ENCODE results near the gene ODF2L.
"Not testable (repeated sequence)": the region's sequence is repeated elsewhere in the genome, so short reads cannot be mapped to it uniquely, and the experiment has no call there.

ODF2L gene

DNA sequence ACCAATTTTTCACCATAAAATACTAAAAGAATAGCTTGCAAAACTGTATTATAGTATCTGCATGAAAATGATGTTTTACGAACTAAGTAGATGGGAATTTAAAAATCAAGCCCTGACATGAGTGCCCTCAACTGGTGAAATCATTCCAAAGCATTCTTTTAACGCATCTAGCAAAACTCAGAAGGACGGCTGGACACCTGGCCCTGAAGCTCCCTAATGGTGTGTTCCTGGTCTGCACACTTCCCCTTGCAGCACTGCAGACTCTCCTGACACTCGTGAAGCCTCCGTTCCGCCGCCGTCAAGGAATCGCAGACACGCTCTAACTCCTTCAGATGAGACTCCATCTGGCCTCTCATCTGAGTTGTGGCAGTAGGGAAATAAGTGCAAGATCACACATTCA is 39.9 kb downstream of the ODF2L start:
- Histone ChIP-seq H3K4me1 (ENCODE audit: control insufficient read depth, insufficient read depth, low read length) (no peaks in the 10 kb centered on the region), H3K9me3 (ENCODE audit: control insufficient read depth, insufficient read depth, low read depth, low read length) (no peaks in the 10 kb centered on the region), H3K27ac (ENCODE audit: extremely low read depth, low read depth, low read length) (no peak overlapping the region), H3K4me3 (ENCODE audit: low read depth, low read length) (no peak overlapping the region), H3K36me3 (ENCODE audit: control insufficient read depth in 2 of 2, insufficient read depth in 1 of 2, low read length in 2 of 2) (peaks cover 11 to 39% of the 10 kb centered on the region in 2 experiments; a peak in 2 of 3 replicates)
- CTCF ChIA-PET: interaction anchor here (0.6 kb wide), 1 partner anchor 508 kb away, joined by 3 read pairs; no protein-coding TSS in a partner anchor
- POLR2A ChIA-PET: no interaction called here
- TF ChIP-seq ZNF266 (tag by site-specific recombination; IDR thresholded peaks at IDR 0.05; ENCODE audit: low read depth): no peak
- TF ChIP-seq ZNF654 (tag by site-specific recombination; IDR thresholded peaks at IDR 0.05; ENCODE audit: low read depth): peak; percentile 17; the same call in 1 of the 2 replicates

DNA sequence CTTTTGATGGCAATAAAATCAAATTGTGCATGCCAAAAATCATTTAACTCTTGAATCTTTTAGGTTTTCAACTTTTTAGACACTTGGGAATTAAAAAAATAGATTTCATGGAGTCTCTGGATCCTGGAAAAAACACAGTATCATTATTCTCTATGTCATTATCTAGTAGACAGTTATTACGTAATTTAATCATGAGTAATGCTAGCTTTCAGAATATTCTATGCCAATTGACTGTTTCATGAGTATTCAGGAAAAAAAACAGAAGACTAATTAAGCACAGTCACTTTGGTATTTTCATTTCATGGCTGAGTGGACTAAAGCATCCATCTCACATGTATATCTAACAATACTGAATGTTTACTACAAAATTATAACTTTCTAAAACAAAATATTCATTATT is 44.0 kb downstream of the ODF2L start:
- TF ChIP-seq, protein P1, sequence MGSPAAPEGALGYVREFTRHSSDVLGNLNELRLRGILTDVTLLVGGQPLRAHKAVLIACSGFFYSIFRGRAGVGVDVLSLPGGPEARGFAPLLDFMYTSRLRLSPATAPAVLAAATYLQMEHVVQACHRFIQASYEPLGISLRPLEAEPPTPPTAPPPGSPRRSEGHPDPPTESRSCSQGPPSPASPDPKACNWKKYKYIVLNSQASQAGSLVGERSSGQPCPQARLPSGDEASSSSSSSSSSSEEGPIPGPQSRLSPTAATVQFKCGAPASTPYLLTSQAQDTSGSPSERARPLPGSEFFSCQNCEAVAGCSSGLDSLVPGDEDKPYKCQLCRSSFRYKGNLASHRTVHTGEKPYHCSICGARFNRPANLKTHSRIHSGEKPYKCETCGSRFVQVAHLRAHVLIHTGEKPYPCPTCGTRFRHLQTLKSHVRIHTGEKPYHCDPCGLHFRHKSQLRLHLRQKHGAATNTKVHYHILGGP (tag by site-specific recombination; IDR thresholded peaks at IDR 0.05): no peak
- no peak for TF ChIP-seq ZNF169 (tag by site-specific recombination; IDR thresholded peaks at IDR 0.05)
- no peak for TF ChIP-seq ZBTB8A (tag by site-specific recombination; IDR thresholded peaks at IDR 0.05)
- TF ChIP-seq, protein P2, sequence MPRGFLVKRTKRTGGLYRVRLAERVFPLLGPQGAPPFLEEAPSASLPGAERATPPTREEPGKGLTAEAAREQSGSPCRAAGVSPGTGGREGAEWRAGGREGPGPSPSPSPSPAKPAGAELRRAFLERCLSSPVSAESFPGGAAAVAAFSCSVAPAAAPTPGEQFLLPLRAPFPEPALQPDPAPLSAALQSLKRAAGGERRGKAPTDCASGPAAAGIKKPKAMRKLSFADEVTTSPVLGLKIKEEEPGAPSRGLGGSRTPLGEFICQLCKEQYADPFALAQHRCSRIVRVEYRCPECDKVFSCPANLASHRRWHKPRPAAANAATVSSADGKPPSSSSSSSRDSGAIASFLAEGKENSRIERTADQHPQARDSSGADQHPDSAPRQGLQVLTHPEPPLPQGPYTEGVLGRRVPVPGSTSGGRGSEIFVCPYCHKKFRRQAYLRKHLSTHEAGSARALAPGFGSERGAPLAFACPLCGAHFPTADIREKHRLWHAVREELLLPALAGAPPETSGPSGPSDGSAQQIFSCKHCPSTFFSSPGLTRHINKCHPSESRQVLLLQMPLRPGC (tag by site-specific recombination; IDR thresholded peaks at IDR 0.05): no peak
- no peak for TF ChIP-seq ZNF184 (tag by site-specific recombination; IDR thresholded peaks at IDR 0.05)
- TF ChIP-seq, protein P3, sequence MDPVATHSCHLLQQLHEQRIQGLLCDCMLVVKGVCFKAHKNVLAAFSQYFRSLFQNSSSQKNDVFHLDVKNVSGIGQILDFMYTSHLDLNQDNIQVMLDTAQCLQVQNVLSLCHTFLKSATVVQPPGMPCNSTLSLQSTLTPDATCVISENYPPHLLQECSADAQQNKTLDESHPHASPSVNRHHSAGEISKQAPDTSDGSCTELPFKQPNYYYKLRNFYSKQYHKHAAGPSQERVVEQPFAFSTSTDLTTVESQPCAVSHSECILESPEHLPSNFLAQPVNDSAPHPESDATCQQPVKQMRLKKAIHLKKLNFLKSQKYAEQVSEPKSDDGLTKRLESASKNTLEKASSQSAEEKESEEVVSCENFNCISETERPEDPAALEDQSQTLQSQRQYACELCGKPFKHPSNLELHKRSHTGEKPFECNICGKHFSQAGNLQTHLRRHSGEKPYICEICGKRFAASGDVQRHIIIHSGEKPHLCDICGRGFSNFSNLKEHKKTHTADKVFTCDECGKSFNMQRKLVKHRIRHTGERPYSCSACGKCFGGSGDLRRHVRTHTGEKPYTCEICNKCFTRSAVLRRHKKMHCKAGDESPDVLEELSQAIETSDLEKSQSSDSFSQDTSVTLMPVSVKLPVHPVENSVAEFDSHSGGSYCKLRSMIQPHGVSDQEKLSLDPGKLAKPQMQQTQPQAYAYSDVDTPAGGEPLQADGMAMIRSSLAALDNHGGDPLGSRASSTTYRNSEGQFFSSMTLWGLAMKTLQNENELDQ (tag by site-specific recombination; IDR thresholded peaks at IDR 0.05; ENCODE audit: low read depth): no peak
- TF ChIP-seq, protein P4, sequence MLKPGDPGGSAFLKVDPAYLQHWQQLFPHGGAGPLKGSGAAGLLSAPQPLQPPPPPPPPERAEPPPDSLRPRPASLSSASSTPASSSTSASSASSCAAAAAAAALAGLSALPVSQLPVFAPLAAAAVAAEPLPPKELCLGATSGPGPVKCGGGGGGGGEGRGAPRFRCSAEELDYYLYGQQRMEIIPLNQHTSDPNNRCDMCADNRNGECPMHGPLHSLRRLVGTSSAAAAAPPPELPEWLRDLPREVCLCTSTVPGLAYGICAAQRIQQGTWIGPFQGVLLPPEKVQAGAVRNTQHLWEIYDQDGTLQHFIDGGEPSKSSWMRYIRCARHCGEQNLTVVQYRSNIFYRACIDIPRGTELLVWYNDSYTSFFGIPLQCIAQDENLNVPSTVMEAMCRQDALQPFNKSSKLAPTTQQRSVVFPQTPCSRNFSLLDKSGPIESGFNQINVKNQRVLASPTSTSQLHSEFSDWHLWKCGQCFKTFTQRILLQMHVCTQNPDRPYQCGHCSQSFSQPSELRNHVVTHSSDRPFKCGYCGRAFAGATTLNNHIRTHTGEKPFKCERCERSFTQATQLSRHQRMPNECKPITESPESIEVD (tag by site-specific recombination; IDR thresholded peaks at IDR 0.05): no peak
- no peak for TF ChIP-seq TCF7L2 (IDR thresholded peaks at IDR 0.05; ENCODE audit: borderline replicate concordance, low read depth, low read length)
- TF ChIP-seq ZNF133 (tag by site-specific recombination; IDR thresholded peaks at IDR 0.05): no peak
- no peak for TF ChIP-seq ZNF426 (tag by site-specific recombination; IDR thresholded peaks at IDR 0.05)
- no peak for TF ChIP-seq REPIN1 (tag by site-specific recombination; IDR thresholded peaks at IDR 0.05; ENCODE audit: low read depth)
- no peak for TF ChIP-seq EGR2 (tag by site-specific recombination; IDR thresholded peaks at IDR 0.05; ENCODE audit: low read depth)
- no peak for TF ChIP-seq ZNF146 (tag by site-specific recombination; IDR thresholded peaks at IDR 0.05)
- Histone ChIP-seq H3K27ac (ENCODE audit: extremely low read depth, low read depth, low read length) (no peak overlapping the region), H3K4me1 (ENCODE audit: control insufficient read depth, insufficient read depth, low read length) (no peaks in the 10 kb centered on the region), H3K4me3 (ENCODE audit: low read depth, low read length) (no peak overlapping the region), H3K36me3 (ENCODE audit: control insufficient read depth in 2 of 2, insufficient read depth in 1 of 2, low read length in 2 of 2) (peaks cover 5 to 35% of the 10 kb centered on the region in 2 experiments; a peak in 1 of 3 replicates), H3K9me3 (ENCODE audit: control insufficient read depth, insufficient read depth, low read depth, low read length) (no peaks in the 10 kb centered on the region)
- POLR2A ChIA-PET: no interaction called here
- CTCF ChIA-PET: no interaction called here

DNA sequence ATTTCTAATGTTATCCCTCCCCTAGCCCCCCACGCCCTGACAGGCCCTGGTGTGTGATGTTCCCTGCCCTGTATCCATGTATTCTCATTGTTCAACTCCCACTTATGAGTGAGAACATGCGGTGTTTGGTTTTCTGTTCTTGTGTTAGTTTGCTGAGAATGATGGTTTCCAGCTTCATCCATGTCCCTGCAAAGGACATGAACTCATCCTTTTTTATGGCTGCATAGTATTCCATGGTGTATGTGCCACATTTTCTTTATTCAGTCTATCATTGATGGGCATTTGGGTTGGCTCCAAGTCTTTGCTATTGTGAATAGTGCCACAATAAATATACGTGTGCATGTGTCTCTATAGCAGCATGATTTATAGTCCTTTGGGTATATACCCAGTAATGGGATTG is 45.9 kb downstream of the ODF2L start:
- TF ChIP-seq, protein P5, sequence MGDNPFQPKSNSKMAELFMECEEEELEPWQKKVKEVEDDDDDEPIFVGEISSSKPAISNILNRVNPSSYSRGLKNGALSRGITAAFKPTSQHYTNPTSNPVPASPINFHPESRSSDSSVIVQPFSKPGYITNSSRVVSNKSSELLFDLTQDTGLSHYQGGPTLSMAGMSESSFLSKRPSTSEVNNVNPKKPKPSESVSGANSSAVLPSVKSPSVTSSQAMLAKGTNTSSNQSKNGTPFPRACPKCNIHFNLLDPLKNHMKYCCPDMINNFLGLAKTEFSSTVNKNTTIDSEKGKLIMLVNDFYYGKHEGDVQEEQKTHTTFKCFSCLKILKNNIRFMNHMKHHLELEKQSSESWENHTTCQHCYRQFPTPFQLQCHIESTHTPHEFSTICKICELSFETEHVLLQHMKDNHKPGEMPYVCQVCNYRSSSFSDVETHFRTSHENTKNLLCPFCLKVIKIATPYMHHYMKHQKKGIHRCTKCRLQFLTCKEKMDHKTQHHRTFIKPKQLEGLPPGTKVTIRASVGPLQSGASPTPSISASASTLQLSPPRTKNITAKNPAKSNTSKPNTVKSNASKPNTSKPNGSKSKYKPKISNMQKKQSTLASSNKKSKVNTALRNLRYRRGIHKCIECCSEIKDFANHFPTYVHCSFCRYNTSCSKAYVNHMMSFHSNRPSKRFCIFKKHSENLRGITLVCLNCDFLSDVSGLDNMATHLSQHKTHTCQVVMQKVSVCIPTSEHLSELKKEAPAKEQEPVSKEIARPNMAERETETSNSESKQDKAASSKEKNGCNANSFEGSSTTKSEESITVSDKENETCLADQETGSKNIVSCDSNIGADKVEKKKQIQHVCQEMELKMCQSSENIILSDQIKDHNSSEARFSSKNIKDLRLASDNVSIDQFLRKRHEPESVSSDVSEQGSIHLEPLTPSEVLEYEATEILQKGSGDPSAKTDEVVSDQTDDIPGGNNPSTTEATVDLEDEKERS (tag by site-specific recombination; IDR thresholded peaks at IDR 0.05): peak; percentile 26; the same call in 1 of the 2 replicates
- TF ChIP-seq, protein P6, sequence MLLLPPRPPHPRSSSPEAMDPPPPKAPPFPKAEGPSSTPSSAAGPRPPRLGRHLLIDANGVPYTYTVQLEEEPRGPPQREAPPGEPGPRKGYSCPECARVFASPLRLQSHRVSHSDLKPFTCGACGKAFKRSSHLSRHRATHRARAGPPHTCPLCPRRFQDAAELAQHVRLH (tag by site-specific recombination; IDR thresholded peaks at IDR 0.05): peak; percentile 53; the same call in 1 of the 2 replicates
- peak; percentile 97 for TF ChIP-seq ZNF146 (tag by site-specific recombination; IDR thresholded peaks at IDR 0.05)
- H3K4me1 ChIP-seq (ENCODE audit: control insufficient read depth, insufficient read depth, low read length); CTCF ChIA-PET; H3K27ac ChIP-seq (ENCODE audit: extremely low read depth, low read depth, low read length); H3K9me3 ChIP-seq (ENCODE audit: control insufficient read depth, insufficient read depth, low read depth, low read length); H3K4me3 ChIP-seq (ENCODE audit: low read depth, low read length); POLR2A ChIA-PET: not testable (repeated sequence)
- peaks cover 5 to 27% of the 10 kb centered on the region in 2 experiments; a peak in 1 of 3 replicates for H3K36me3 ChIP-seq (ENCODE audit: control insufficient read depth in 2 of 2, insufficient read depth in 1 of 2, low read length in 2 of 2)
